HCT116 (cell line): ENCODE data around the gene CEP152. TPM values are rescaled to one million over a fixed set of nuclear protein-coding genes. Genes with fewer than 3 reads are reported as not detected.

Source experiments
- ATF3 ChIP-seq: IDR thresholded peaks from 2 replicates; pipeline ENCODE4 v1.6.1; 2012
- CBX3 ChIP-seq: IDR thresholded peaks from 2 replicates; pipeline ENCODE4 v1.6.1; 2012; ENCODE audit warnings: low read depth
- CEBPB ChIP-seq: IDR thresholded peaks from 2 replicates; pipeline ENCODE4 v1.6.1; 2012; ENCODE audit warnings: low read depth
- CTCF ChIP-seq, 3 experiments: fragments of 200-600 bp in 1 of 3; sonication (generic) in 1 of 3; IDR thresholded peaks in 2 of 3; conservative IDR thresholded peaks in 1 of 3; 2 replicates each; pipeline ENCODE4 v1.5.1; 2012 to 2017; ENCODE audit warnings: low read depth in 2 of 3, low read length in 2 of 3, antibody characterized with exemption in 1 of 3, borderline replicate concordance in 1 of 3, control low read depth in 1 of 3, mild to moderate bottlenecking in 1 of 3, mixed read lengths in 1 of 3, mixed run types in 1 of 3, moderate library complexity in 1 of 3; ENCODE audit not compliant: insufficient read depth in 1 of 3
- ELF1 ChIP-seq: IDR thresholded peaks from 2 replicates; pipeline ENCODE4 v1.6.1; 2012; ENCODE audit warnings: low read depth, borderline replicate concordance
- EZH2phosphoT487 ChIP-seq: fragments of 200-600 bp; IDR thresholded peaks from 2 replicates; pipeline ENCODE4 v1.6.1; 2018; ENCODE audit warnings: antibody characterized with exemption, borderline replicate concordance
- MAX ChIP-seq: IDR thresholded peaks from 2 replicates; pipeline ENCODE4 v1.6.1; 2012
- REST ChIP-seq: IDR thresholded peaks from 2 replicates; pipeline ENCODE4 v1.6.1; 2012; ENCODE audit warnings: low read depth
- SIN3A ChIP-seq: IDR thresholded peaks from 2 replicates; pipeline ENCODE4 v1.6.1; 2012; ENCODE audit warnings: low read depth
- ZBTB33 ChIP-seq: IDR thresholded peaks from 2 replicates; pipeline ENCODE4 v1.6.1; 2011; ENCODE audit warnings: mild to moderate bottlenecking, low read length, moderate library complexity; ENCODE audit not compliant: insufficient replicate concordance; ENCODE audit errors: extremely low read depth
- total RNA-seq: library from RNA; stranded (reverse); gene quantifications from one replicate; pipeline ENCODE4 v1.2.1, GENCODE V29; 2021; ENCODE audit not compliant: unreplicated experiment

CEP152 gene
- total RNA-seq, 1 experiment from 2014 or later, result 19.7 TPM

- no peak for TF ChIP-seq CTCF (IDR thresholded peaks at IDR 0.05 in 2 of 3, conservative IDR thresholded peaks at IDR 0.05 in 1 of 3; ENCODE audit: borderline replicate concordance in 1 of 3, insufficient read depth in 1 of 3, low read depth in 2 of 3, low read length in 2 of 3)
- TF ChIP-seq SIN3A, result no peak
- TF ChIP-seq CEBPB, result no peak
- TF ChIP-seq MAX, result no peak; the same call in 1 of the 2 replicates
- TF ChIP-seq ZBTB33, result no peak
- TF ChIP-seq REST, result no peak
- no peak for TF ChIP-seq ATF3
- TF ChIP-seq CBX3, result peak; percentile 35; the same call in 1 of the 2 replicates
- TF ChIP-seq ELF1, result no peak
- no peak for TF ChIP-seq EZH2phosphoT487
These were observed 87.9 kb downstream of the CEP152 start (continued) for GRCh38 chr15:48722764-48723661.
